ENCODE results near the gene SPNS3.

- TF ChIP-seq POLR2A (IDR thresholded peaks at IDR 0.05; ENCODE audit: borderline replicate concordance, extremely low read depth, insufficient read depth, insufficient read length) = no peak
- TF ChIP-seq CTCF (IDR thresholded peaks at IDR 0.05 in 2 of 3, conservative IDR thresholded peaks at IDR 0.05 in 1 of 3; ENCODE audit: borderline replicate concordance in 1 of 3, insufficient read depth in 1 of 3, low read depth in 2 of 3, low read length in 2 of 3) = no peak
- TF ChIP-seq, protein P1, sequence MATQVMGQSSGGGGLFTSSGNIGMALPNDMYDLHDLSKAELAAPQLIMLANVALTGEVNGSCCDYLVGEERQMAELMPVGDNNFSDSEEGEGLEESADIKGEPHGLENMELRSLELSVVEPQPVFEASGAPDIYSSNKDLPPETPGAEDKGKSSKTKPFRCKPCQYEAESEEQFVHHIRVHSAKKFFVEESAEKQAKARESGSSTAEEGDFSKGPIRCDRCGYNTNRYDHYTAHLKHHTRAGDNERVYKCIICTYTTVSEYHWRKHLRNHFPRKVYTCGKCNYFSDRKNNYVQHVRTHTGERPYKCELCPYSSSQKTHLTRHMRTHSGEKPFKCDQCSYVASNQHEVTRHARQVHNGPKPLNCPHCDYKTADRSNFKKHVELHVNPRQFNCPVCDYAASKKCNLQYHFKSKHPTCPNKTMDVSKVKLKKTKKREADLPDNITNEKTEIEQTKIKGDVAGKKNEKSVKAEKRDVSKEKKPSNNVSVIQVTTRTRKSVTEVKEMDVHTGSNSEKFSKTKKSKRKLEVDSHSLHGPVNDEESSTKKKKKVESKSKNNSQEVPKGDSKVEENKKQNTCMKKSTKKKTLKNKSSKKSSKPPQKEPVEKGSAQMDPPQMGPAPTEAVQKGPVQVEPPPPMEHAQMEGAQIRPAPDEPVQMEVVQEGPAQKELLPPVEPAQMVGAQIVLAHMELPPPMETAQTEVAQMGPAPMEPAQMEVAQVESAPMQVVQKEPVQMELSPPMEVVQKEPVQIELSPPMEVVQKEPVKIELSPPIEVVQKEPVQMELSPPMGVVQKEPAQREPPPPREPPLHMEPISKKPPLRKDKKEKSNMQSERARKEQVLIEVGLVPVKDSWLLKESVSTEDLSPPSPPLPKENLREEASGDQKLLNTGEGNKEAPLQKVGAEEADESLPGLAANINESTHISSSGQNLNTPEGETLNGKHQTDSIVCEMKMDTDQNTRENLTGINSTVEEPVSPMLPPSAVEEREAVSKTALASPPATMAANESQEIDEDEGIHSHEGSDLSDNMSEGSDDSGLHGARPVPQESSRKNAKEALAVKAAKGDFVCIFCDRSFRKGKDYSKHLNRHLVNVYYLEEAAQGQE (IDR thresholded peaks at IDR 0.05; ENCODE audit: low read depth) = no peak
- TF ChIP-seq ZFX (IDR thresholded peaks at IDR 0.05) = no peak
- no peak for TF ChIP-seq ZNF274 (IDR thresholded peaks at IDR 0.05; ENCODE audit: low read depth, low read length)
- TF ChIP-seq POLR2AphosphoS5 (IDR thresholded peaks at IDR 0.05; ENCODE audit: low read depth, low read length) = no peak
- no peak for TF ChIP-seq EZH2 (IDR thresholded peaks at IDR 0.05)
- TF ChIP-seq, protein P2, sequence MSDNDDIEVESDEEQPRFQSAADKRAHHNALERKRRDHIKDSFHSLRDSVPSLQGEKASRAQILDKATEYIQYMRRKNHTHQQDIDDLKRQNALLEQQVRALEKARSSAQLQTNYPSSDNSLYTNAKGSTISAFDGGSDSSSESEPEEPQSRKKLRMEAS (IDR thresholded peaks at IDR 0.05) = no peak
- TF ChIP-seq TCF7L2 (IDR thresholded peaks at IDR 0.05; ENCODE audit: borderline replicate concordance, extremely low read depth, insufficient read depth, insufficient read length) = no peak
These were observed 26.5 kb upstream of the SPNS3 start for GRCh38 chr17:4407216-4407615.

All from HCT116 (cell line).